Ishikawa (cell line): Measurements from ENCODE around the gene FKBP14.

Source experiments
- CEBPB ChIP-seq: IDR thresholded peaks from 2 replicates; pipeline ENCODE4 v1.6.1; 2012
- CREB1 ChIP-seq: IDR thresholded peaks from 2 replicates; pipeline ENCODE4 v1.6.1; 2012; ENCODE audit warnings: low read depth
- EGR1 ChIP-seq: IDR thresholded peaks from 2 replicates; pipeline ENCODE4 v1.6.1; 2012
- EP300 ChIP-seq: IDR thresholded peaks from 2 replicates; pipeline ENCODE4 v1.6.1; 2012; ENCODE audit warnings: borderline replicate concordance
- FOXM1 ChIP-seq: IDR thresholded peaks from 2 replicates; pipeline ENCODE4 v1.6.1; 2012; ENCODE audit warnings: low read depth, borderline replicate concordance
- NFIC ChIP-seq: IDR thresholded peaks from 2 replicates; pipeline ENCODE4 v1.6.1; 2012
- RAD21 ChIP-seq: IDR thresholded peaks from 2 replicates; pipeline ENCODE4 v1.6.1; 2012; ENCODE audit warnings: low read depth
- REST ChIP-seq: IDR thresholded peaks from 2 replicates; pipeline ENCODE4 v1.6.1; 2012; ENCODE audit warnings: low read depth, mild to moderate bottlenecking
- TAF1 ChIP-seq: IDR thresholded peaks from 2 replicates; pipeline ENCODE4 v1.6.1; 2012; ENCODE audit warnings: low read depth, mild to moderate bottlenecking
- TCF12 ChIP-seq: IDR thresholded peaks from 2 replicates; pipeline ENCODE4 v1.6.1; 2012; ENCODE audit warnings: low read depth
- TEAD4 ChIP-seq: IDR thresholded peaks from 2 replicates; pipeline ENCODE4 v1.6.1; 2012
- USF1 ChIP-seq: IDR thresholded peaks from 2 replicates; pipeline ENCODE4 v1.6.1; 2012
- YY1 ChIP-seq: IDR thresholded peaks from 2 replicates; pipeline ENCODE4 v1.6.1; 2012; ENCODE audit warnings: low read depth
- ZBTB7A ChIP-seq: IDR thresholded peaks from 2 replicates; pipeline ENCODE4 v1.6.1; 2012; ENCODE audit warnings: low read depth
- TF ChIP-seq, protein P1 (sequence below): IDR thresholded peaks from 2 replicates; pipeline ENCODE4 v1.6.1; 2012

FKBP14 gene

DNA sequence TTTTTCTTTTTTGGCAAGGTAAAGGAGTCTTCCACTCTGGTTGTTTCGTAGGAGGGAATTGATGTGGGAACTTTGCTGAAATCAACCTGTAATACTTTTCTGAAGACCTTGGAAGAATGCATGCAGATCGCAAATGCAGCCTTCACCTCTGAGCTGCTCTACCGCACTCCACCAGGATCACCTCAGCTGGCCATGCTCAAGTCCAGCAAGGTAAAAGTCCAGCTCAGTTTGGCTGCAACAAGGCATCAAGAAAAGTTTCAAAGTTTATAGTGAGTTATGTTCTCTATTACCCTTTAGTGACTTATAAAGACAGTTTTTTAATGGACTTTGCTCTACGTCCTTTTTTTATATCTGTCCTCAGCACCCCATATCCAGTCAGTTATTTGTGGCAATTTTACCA, 22.7 kb upstream of the FKBP14 start:
- TF ChIP-seq NFIC (no peak), FOXM1 (no peak), RAD21 (no peak), YY1 (no peak), CEBPB (no peak), USF1 (no peak), REST (no peak), TEAD4 (no peak), EGR1 (no peak), ZBTB7A (no peak), CREB1 (no peak), EP300 (no peak), TCF12 (no peak), TAF1 (no peak)
- TF ChIP-seq, protein P1, sequence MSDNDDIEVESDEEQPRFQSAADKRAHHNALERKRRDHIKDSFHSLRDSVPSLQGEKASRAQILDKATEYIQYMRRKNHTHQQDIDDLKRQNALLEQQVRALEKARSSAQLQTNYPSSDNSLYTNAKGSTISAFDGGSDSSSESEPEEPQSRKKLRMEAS, result no peak

- TF ChIP-seq ZBTB7A (no peak), NFIC (no peak), USF1 (no peak), CREB1 (no peak), TCF12 (no peak)
Measured at GRCh38 chr7:30048582-30048981, 22.1 kb upstream of the FKBP14 start.

DNA sequence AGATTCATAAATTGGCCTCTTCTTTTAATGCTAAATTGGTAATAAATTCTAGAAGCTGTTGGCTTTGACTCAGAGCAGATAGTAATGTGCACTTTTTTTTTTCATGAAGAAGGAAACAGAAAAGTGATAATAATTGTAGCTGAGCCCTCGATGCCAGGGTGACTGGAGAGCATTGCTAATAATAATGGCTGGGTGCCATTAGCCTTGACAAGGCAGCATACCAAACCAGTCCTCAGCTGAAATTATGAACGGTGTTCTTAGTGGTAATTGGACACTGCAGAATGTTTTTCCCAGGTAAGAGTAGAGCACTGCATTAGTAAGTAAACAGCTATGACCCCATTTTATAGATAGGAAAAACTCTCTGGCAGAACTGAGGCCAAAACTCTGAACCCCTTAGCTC, 20.6 kb upstream of the FKBP14 start:
- TF ChIP-seq YY1, result no peak
- no peak for TF ChIP-seq REST
- TF ChIP-seq RAD21, result no peak

- TF ChIP-seq NFIC (no peak), TCF12 (no peak), TAF1 (no peak), REST (no peak), EP300 (no peak), ZBTB7A (no peak), USF1 (no peak), YY1 (no peak), EGR1 (no peak), RAD21 (no peak), FOXM1 (no peak), CEBPB (no peak), TEAD4 (no peak), CREB1 (no peak)
- TF ChIP-seq, protein P1, result no peak
Measured at GRCh38 chr7:30046127-30046770, 19.7 kb upstream of the FKBP14 start.
